Islet precursor cell (in vitro differentiated cells): ENCODE results near the gene ATPAF2.

Source experiments
- DNase-seq: peaks from one replicate; pipeline ENCODE4 v3.0.0-alpha.2; 2018

Gene ATPAF2

DNA sequence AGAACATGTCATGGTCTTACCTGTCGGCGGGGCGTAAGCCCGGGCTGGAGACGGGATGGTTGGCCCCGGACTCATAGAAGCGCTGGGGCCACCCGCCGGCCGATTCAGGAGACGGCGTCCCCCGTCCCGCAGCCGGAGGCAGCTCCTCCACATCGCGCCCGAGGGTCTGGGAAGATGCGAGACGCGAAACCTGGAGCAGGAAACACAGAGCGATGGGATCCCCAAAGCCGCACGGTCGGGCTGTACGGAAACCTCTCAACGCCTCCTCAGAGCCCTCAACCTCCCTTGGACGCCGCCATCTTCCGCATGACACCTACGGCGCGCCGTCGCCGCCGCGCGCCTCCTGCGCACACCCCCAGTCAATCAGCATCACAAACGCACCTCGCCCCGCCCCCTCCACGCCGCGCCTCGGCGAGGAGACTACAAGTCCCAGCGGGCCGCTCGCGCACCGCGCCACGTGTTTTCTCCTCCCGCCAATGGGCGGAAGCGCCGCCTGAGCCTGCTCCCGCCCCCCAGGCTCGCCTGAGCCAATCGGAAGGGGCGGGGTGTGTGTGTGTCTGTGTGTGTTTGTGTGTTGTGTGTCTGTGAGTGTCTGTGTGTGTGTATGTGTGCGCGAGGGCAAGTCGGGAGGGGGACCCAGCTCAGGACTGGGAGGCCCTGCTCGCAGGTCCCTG is at the start of gene ATPAF2, which contains the start of gene GID4:
Gene ATPAF2 (minus strand): TSS at position 308 of the 674 bp plus-strand sequence. CDS start 155 bp downstream, at position 153.
Gene GID4 (plus strand): TSS at position 548 of the 674 bp plus-strand sequence. CDS start 57 bp downstream, at position 605.
- DNase-seq = peak; percentile 100

DNA sequence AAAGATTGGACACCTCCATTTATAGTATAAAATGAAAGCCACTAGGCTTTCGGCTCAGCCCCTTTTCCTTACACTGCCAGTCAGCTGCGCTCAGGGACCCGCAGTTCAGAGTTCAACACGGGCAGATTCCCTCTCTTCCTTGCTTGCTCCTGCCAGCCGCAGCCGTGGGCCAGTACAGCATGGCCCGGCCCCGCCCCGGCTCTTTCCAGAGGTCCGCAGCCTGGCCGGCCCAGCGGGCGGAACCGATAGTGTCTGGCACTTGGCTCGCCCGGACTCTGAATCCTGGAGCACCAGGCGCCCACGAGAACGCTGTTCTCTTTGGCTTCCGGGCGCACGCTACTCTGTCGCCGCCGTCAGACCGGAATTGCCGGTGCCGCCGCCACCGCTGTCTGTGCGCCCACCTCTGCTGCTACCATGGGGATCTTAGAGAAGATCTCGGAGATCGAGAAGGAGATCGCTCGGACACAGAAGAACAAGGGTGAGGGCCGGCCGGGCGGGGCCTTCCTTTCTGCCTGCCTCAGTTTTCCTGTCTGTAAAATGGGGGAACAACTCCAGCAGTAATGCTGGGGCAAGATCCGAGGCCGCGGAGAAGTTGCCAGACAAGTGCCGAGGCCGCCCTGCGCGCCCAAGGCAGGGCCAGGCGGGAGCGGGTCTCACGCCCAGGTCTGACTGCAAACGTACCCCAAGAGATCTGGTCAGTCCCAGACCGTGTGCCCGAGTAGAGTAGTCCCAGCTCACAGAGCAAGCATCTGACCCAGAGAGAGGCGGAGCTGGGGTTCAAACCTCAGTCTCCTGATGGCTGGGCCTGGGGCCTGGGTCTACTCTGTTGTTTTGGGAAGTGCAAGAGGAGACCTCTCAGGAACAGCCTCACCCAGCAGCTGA is 48.9 kb upstream of the ATPAF2 start, which contains the start of gene DRG2:
Gene DRG2 (plus strand): TSS at position 339 of the 882 bp plus-strand sequence. CDS start 76 bp downstream, at position 415.
- DNase-seq = peak; percentile 99

DNA sequence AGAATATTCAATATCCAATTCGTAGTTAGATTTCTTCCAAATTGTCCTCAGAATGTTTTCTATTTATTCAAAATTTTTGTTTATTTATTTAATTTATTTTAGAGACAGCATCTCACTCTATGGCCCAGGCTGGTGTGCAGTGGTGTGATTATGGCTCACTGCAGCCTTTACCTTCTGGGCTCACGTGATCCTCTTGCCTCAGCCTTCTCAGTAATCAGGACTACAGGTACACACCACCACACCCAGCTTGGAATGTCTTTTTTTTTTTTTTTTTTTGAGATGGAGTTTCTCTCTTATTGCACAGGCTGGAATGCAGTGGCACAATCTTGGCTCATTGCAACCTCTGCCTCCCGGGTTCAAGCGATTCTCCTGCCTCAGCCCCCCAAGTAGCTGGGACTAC is 45.3 kb upstream of the ATPAF2 start:
- DNase-seq = no peak

DNA sequence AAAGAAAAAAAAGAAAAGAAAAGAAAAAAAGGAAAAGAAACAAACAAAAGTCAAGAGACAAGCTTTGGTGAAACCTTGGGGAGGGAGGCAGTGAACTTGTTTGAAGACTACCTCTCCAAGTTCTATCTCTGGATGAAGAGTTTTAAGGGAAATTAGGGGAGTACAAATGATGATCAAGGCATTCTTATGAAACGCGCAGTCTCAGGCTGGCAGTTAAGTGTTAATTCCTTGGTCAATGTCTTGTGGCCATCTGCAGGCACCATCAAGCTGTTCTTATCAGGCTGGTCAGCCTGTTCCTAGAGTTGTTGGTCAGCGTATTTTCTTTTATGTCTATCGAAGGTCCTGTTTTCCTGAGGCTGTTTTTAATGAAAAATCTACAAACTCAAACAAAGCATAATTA is 40.6 kb upstream of the ATPAF2 start:
- no peak for DNase-seq

DNA sequence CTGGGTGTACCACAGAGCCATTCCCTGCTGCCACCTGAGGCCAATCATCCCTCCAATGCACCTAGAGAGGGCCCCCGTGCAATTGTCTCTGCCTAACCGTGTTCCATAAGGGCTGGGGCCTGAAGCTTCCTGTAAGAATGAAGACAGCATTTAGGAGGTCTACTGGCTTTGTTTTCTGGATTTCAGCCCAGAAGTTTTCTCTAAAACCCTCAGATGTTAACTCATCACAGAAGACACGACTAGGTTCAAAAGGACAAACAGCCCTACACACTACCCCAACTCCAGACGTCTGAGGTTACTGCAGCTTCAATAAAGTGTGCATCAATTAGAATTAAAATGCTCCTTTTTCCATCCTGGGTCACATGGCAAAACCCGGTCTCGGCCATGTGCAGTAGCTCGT is 38.0 kb upstream of the ATPAF2 start:
- DNase-seq = no peak

DNA sequence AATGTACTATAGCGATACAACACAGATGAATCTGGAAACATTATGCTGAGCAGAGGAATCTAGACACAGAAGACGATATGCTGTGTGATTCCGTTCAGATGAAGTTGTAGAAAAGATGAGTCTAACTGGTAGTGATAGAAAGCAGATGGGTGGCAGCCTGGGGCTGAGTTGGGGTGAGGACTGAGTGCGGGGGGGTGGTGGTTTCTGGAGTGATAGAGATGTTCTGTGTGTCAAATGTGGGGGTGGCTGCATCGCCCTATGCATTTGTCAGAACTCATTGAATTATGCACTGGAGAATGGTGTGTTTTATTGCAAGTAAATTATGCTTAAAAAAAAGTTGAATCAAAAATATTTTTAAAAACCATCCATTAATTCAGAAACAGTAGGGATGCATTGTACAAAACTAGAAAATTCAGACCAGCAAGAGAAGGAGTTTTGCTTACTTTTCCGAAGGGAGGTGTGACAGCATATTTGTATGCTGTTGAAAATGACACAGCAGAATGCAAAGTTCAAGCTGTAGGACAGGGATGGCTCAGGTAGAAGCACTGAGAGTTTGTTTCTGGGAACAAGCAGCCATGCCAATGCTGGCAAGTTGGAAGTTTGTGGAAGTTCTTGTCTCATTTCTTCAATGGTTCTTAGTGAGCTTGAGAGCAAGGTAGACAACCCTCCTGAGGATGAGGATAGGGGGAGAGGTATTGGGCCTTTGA is 35.8 kb upstream of the ATPAF2 start:
- no peak for DNase-seq

DNA sequence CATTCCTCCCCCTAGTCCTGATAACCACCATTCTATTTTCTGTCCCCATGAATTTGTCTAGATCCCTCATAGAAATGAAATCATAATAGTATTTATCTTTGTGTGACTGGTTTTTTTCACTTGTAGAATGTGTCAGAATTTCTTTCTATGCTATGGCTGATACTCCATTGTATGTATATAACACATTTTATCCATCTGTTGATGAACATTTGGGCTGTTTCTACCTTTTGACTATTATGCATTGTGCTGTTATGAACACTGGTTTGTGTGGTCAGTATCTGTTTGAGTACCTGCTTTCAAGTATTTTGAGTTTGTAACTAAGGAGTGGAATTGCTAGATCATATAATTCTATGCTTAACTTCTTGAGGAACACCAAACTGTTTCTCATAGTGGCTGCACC is 32.8 kb upstream of the ATPAF2 start:
- DNase-seq = no peak

DNA sequence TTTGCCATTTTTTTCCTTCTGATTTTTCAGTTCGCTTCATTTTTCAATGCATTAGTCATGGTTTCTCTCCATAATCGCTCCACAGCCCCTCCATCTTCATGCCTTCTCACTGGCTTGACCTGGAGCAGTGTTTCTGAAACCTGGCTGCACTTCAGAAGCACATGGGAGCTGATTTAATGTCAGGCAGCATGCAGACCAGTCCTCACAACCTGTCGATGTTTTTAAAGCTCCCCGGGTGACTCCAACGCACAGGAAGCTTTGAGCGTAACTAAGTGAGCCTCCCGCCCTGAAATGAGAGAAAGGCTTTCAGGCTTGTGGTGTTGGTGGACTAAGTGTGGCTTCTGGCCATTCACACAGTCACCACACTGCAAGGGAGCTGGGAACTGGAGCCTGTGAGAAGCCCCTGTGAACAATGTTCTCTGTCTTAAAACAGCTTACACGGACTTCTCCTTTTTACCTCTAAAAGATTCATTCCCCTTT is 31.9 kb upstream of the ATPAF2 start:
- peak; percentile 74 for DNase-seq

DNA sequence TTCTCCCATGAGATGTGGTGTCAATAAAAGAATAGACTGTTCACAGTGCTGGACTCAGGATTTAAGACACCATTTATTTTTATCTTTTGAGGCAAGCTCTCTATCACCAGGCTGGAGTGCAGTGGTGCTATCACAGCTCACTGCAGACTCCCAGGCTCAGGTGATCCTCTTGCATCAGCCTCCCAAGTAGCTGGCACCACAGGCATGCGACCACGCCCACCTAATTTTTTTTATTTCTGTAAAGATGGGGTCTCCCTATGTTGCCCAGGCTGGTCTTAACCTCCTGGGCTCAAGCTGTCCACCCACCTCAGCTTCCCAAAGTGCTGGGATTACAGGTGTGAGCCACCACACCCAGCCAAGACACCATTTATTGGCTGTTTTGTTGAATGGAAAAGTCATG is 30.1 kb upstream of the ATPAF2 start:
- DNase-seq = no peak

DNA sequence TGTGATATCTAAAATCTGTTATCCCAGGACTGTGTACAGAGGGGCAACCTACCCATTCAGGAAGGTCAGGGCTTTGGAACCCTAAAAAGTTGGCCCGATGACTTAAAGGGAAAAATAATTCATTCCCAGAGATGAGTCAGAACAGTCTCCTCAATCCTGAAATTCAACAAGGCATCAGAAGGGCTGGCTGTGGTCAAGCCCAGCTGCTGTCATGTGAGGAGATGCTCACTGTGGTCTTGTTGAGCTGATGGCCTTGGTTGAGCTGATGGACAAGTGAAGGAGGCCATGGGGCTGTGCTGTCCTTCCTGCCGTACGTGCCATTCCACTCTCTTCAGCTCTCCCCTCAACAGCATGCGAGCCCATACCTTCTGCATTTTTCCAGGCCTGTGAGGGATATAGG is 27.9 kb upstream of the ATPAF2 start:
- no peak for DNase-seq

DNA sequence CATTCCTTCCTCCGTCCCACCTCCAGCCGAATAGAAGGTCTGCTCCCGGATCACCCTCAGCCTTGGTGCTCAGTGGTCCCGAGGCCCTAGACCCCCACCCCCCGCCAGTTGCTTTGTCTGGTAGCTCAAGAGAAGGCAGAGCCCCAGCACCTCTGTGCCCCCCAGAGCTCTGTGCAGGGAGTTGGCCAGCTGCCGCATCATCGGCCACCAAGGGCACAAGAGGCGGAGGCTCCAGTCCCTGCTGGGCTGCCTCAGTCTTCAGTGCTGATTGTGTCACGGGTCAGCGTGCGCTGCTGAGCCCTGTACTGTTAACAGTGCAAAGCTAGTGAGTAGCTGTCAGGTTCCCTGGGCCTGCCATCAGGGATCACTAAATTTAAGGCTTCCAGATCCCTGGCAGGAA is 26.6 kb upstream of the ATPAF2 start:
- no peak for DNase-seq

DNA sequence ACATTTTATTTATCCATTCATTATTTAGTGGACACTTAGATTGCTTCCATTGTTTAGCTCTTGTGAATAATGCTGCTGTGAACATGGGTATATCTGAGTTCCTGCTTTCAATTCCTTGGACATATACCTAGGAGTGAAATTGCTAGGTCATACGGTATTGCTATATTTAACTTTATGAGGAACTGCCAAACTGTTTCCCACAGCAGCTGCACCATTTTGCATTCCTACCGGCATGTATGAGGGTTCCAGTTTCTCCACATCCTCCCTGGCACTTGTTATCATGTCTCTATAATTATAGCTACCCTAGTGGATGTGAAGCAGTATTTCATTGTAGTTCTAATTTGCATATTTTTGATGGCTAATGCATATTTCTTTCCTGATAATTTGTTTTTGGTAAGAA is 25.1 kb upstream of the ATPAF2 start:
- no peak for DNase-seq

DNA sequence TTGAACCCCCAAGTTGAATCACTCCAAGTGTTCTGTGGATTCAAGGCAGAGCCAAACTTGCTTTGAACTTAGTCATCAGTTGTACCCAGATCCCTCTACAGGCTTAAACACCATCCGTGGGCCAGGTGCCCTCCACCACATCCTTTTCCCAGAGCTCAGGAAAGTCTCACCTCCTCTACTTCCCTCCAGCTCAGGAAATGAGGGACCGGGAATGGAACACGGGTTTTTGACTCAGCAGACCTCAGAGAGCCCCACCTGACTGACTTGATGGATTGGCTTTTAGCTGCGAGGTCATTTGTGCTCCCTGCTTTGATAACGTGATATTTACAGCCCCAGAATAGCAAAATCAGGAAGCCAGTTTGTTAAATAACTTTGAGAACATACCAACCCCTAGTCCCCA is 20.3 kb upstream of the ATPAF2 start:
- no peak for DNase-seq

DNA sequence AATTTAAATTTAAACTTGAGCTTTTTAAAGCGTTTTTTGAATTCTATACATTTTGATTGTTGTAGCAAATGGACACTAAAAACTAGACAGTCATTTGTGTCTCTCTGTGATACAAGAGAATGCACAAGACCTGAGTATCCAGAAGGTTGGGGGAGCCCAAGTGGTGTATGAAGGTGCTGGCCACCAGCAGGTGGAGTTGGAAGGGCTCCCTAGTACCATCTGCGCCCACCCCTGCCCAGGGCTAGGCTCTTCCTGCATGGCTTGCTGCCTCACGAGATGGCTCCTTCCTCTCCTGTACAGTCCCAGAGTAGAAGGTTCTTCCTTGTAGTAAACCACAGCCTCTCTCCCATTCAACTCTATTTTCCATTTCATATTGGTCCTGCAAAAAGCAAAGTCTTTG is 17.2 kb upstream of the ATPAF2 start:
- DNase-seq = no peak

DNA sequence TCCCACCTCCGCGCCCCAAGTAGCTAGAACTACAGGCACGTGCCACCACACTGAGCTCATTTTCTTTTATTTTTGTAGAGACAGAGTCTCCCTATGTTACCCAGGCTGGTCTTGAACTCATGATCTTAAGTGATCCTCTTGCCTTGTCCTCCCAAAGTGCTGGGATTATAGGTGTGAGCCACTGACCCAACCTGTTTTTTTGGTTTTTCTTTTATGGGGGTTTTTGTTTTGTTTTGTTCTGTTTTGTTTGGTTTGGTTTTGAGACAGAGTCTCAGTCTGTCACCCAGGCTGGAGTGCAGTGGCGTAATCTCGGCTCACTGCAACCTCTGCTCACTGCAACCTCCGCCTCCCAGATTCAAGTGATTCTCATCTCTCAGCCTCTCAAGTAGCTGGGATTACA is 16.6 kb upstream of the ATPAF2 start:
- DNase-seq = no peak

DNA sequence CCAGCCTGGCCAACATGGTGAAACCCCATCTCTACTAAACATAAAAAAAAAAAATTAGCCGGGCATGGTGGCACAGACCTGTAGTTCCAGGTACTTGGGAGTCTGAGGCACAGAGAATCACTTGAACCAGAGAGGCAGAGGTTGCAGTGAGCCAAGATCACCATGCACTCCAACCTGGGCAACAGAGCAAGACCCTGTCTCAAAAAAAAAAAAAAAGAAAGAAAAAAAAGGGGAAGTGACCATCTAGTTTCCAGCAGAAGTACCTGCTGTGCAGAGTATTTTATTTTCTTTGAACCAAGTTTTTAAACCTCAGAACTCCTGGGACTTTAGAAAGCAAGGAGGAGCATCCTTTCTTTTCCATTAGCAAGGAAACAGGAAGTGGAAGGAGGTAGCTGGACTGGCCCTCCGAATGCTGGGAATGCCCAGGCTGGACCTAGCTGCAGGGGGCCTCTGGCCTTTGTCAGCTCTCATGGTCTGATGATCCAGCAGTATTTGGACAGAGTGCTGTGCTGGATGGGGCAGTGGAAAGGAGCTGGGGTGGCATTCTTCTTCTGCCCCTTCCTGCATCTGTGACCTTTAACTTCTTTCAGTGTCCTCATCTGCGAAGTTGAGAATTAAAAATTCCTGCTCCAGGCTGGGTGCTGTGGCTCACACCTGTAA is 6.9 kb upstream of the ATPAF2 start:
- DNase-seq = no peak

DNA sequence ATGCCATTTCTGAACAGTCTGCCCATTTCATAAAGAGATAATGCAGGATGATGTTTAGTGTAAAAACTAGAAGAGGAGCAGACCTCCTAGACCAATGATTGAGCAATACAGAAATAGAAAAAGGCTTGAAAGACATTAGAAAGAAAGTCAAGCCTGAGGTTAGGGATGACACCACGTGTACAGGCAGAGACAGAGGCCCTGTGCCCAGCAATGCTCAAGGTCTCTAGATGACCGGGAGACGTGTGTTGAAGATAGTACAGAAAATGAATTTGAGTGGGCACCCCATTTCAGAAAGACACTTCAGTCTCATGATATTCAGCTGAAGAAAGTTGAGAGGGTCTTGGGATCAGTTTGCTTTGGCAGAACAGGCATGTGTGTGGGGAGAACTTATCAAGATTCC is 5.6 kb upstream of the ATPAF2 start:
- no peak for DNase-seq

DNA sequence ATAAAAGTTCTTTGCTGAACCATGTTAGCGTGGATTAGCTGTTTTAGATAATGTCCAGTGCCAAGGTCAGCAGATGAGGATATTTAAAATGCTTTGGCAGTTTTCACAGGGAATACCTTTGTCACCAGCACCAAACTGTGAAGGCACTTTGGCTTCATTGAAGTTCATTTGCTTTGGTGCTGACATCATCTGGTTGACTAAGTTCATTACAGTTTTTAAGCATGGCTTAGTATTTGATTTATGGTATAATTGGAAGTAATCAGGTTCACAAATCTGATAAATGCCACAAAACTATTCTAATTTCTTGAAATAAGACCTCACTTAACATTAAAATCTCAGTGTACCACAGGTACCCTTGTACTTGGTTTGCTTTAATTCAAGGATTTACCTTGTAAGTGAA is 4.5 kb upstream of the ATPAF2 start:
- no peak for DNase-seq

DNA sequence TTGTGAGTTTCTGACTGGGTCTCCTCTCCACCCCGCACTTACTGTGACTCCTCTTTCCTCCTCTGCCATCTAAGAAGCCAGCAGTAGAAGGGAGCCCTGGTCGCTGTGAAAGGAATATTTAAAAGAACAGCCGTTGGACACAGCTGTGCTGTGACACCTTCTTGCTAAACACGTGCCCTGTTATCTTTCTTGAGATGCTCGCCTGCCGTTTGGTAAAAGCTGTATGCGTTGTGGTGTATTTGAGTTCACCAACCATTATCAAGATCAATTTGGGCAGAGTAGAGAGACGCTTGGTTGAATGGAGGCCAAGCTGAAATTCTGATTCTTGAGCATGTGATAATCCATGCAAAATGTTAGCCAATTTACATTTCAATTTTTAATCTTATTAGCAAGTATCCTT is 4.0 kb upstream of the ATPAF2 start:
- no peak for DNase-seq

DNA sequence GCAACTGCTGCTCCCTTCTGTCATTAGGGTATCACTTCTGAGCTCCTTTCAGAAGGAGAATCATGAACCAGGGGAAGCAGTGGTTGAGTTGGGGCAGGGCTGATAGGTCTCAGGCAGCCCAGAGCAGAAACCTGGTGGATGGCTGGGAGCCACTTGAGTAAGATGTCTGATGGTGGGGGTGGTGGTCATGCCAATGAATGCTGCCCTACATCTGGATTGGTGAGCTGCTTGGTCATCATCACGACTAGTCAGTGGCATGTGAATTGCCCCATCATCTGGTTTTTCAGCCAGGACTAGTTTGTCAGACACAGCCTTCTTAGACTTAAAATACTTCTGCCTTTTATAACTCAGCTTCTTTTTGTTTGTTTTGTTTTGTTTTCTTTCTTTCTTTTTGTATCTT is 2.8 kb upstream of the ATPAF2 start:
- DNase-seq = peak; percentile 61

DNA sequence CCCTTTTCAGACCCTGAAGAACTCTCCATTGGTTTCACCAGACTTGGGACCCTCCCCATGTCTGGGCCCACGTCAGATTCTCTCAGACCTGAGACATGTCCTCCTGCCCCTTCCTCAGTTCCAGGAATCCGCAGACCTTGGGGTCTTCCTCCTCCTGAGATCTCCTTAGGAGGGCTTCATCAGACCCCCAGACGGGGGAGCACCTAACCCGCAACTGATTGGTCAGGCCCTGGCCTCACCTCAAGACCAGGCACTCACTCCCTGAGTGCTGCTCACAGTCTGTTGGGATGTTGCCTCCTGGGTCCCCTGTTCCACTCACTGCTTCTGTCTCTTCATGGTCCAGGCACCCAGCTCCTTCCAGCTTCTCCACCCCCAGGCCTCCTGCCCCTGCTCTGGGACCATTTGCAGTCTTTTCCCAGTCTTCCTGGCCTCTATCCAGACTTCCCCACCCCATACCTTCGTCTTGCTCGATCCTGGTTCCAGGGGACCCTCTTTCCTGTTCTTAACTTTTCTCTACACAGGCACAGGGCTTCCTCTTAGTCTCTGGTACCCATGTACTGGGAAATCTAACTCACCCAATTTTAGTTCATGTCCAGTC is 1.4 kb upstream of the ATPAF2 start:
- peak; percentile 60 for DNase-seq

DNA sequence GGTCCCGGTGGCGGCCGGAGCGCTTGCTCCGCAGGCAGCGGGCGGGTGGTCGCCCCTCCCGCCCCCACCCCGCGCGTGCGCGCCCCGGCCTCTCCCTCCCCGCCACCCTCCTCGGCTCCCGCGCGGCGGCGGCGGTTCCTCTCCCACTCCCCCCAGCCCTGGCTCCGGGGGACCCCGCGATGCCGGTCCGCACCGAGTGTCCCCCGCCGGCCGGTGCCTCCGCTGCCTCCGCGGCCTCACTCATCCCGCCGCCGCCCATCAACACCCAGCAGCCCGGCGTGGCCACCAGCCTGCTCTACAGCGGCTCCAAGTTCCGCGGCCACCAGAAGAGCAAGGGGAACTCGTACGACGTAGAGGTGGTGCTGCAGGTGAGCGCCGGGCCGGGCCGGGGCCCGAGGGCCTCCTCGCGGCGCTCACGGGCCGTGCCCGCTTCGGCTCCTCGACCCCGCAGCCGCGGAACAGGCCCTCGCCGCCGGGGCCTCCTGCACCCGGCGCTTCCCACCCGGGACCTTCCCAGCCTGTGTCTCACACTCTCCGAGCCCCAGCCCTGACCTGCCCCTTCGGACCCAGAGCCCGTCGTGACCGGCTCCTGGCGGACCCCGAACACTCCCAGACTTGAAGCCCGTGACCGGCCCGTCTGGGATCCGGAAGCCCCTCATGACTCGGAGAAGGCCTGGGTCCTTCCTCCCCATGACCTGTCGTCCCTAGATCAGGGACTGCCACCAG is 730 bp upstream of the ATPAF2 start:
- DNase-seq = peak; percentile 83
